BLaER1 (cell line): Measurements from ENCODE around the gene TRAPPC6A.
A peak's percentile ranks its signal among the peaks of the same experiment; 100 is the strongest.

Experiments used
- H3K27ac ChIP-seq: shearing (Covaris generic); formaldehyde crosslinking; 2 replicates; pipeline ENCODE4 v1.8.1; 2022
- H3K27me3 ChIP-seq: shearing (Covaris generic); formaldehyde crosslinking; 2 replicates; pipeline ENCODE4 v1.8.1; 2022
- H3K36me3 ChIP-seq: shearing (Covaris generic); formaldehyde crosslinking; 2 replicates; pipeline ENCODE4 v1.8.1; 2022
- H3K4me1 ChIP-seq: shearing (Covaris generic); formaldehyde crosslinking; 2 replicates; pipeline ENCODE4 v1.8.1; 2022
- H3K4me2 ChIP-seq: shearing (Covaris generic); formaldehyde crosslinking; 2 replicates; pipeline ENCODE4 v1.8.1; 2022
- H3K4me3 ChIP-seq: shearing (Covaris generic); formaldehyde crosslinking; 2 replicates; pipeline ENCODE4 v1.8.1; 2022
- H3K9ac ChIP-seq: shearing (Covaris generic); formaldehyde crosslinking; 2 replicates; pipeline ENCODE4 v1.8.1; 2022
- H3K9me3 ChIP-seq: shearing (Covaris generic); formaldehyde crosslinking; 2 replicates; pipeline ENCODE4 v1.8.1; 2022
- H4K20me1 ChIP-seq: shearing (Covaris generic); formaldehyde crosslinking; 2 replicates; pipeline ENCODE4 v1.8.1; 2022
- Cebpa-rat ChIP-seq: shearing (Covaris generic); IDR thresholded peaks from 2 replicates; pipeline ENCODE4 v1.8.1; 2022

TRAPPC6A gene

DNA sequence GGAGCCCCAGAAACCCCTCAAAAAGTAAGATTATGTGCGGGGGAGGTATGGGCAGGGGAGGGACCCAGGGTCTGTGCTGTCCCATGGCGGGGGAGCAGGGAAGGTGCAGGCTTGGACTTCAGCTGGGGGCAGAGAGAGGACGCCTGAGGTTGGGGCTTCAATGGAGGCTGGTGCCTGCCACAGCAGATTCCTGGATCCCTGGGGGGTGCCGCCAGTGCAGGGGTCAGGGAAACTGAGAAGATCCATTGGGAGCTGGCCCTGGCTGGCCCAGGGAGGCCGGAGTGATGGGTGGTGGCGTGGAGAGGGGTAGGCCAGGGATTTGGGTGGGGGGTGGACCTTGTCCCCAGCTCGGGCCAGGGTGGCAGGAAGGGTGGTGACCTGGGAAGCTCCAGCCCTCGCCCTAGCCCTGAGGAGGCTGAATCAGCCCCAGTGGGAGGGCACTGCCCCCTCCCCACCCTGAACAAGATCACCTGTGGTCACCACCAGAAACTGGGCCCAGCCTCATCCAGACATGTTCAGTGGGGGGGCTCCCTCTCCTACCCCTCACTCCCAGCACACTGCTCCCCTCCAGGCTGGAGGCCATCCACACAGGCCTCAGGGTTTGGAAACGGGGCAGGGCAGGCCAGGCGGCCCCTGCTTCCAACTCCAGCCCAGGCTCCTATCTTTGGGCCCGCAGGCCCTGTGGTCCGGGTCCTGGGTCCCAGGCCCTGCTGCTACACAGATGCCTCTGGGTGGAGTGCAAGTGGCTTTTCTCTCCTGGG lies 18.6 kb downstream of the TRAPPC6A start:
- TF ChIP-seq Cebpa-rat, result no peak
- Histone ChIP-seq H3K4me2 (peak overlapping the region; percentile 46), H3K27me3 (peaks cover 6% of the 10 kb centered on the region), H3K9me3 (no peaks in the 10 kb centered on the region), H3K4me1 (peaks cover 31% of the 10 kb centered on the region), H3K4me3 (no peak overlapping the region), H3K36me3 (no peaks in the 10 kb centered on the region), H4K20me1 (no peaks in the 10 kb centered on the region), H3K27ac (peak overlapping the region; percentile 13; the same call in 1 of the 2 replicates), H3K9ac (peak overlapping the region; percentile 19; the same call in 1 of the 2 replicates)

DNA sequence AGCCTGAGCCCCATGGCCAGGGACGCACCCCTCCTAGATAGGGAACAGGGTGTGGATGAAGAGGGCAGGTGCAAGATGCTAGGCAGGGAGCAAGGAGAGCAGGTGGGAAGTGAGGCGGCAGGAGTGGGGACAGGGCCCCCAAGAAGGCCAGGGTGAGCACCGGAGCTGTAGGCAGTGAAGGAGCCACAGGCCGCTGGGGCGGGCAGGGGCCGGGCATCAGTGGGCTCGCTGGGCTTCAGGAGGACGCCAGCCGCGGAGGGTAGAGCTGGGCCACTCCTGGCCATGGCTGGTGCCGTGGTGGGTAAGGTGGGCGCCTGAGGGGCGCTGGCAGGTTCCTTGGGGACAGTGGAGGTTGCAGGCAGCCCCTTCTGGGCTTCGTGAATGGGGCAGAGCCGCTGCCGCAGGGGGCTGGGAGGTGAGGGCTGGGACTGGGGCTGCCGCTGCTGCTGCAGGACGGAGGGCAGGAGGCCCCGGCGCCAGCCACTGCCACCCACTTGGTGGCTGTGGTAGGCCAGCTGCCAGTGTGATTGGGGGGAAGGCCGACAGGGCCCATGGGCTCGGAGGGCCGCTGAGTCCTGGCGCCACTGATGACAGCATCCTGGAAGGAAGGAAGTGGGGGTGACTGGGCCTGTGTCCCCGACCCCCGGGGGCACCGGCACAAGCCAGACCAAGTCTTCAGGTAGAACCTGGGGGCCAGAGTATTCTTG lies 19.4 kb downstream of the TRAPPC6A start:
- no peaks in the 10 kb centered on the region for H3K36me3 ChIP-seq
- no peaks in the 10 kb centered on the region for H3K9me3 ChIP-seq
- TF ChIP-seq Cebpa-rat, result no peak
- peak overlapping the region; percentile 46 for H3K4me2 ChIP-seq
- peaks cover 6% of the 10 kb centered on the region for H4K20me1 ChIP-seq
- peaks cover 14% of the 10 kb centered on the region for H3K27me3 ChIP-seq
- H3K4me3 ChIP-seq, result no peak overlapping the region
- peak overlapping the region; percentile 13; the same call in 1 of the 2 replicates for H3K27ac ChIP-seq
- peak overlapping the region; percentile 9; the same call in 1 of the 2 replicates for H3K9ac ChIP-seq
- H3K4me1 ChIP-seq, result peaks cover 31% of the 10 kb centered on the region

- TF ChIP-seq Cebpa-rat, result no peak
- Histone ChIP-seq H3K4me1 (peaks cover 39% of the 10 kb centered on the region), H3K4me2 (no peak overlapping the region), H3K27ac (no peak overlapping the region), H3K36me3 (no peaks in the 10 kb centered on the region), H3K27me3 (peaks cover 33% of the 10 kb centered on the region), H3K9me3 (no peaks in the 10 kb centered on the region), H4K20me1 (peaks cover 26% of the 10 kb centered on the region), H3K4me3 (no peak overlapping the region), H3K9ac (no peak overlapping the region)
Observed at GRCh38 chr19:45156751-45157150, 21.3 kb downstream of the TRAPPC6A start.

DNA sequence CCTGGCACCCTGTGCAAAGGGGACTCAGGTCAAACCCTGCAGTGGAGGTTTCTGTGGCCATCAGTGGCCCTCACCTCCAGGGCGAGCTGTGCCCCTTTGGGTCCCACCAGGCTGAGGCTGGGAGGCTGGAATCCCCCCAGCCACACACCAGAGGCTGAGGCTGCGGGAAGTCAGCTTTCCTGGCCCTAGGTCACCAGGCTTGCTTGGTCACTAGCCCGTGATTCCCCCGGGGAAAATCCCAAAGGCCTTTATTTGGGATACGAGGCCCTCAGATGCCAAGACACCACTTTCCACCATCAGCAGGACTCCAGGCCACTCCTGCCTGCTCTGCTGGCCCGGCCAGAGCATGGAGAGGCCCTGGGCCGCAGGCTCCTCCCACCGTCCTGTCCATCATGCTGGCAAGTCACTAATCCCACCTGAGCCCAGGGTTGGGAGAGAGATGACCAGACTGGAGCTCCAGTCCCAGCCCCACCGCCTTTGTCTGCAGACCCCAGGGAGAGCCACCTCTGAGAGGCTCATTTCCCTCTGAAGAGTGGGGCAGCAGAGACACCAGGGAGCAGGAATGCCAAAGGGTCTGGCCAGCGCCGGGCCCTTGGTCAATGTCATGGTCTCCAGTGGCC lies 21.9 kb downstream of the TRAPPC6A start:
- Histone ChIP-seq H3K27me3 (peaks cover 39% of the 10 kb centered on the region), H4K20me1 (peaks cover 32% of the 10 kb centered on the region), H3K36me3 (no peaks in the 10 kb centered on the region), H3K4me3 (no peak overlapping the region), H3K4me1 (peaks cover 39% of the 10 kb centered on the region), H3K4me2 (no peak overlapping the region), H3K9me3 (no peaks in the 10 kb centered on the region), H3K27ac (no peak overlapping the region), H3K9ac (no peak overlapping the region)
- no peak for TF ChIP-seq Cebpa-rat

DNA sequence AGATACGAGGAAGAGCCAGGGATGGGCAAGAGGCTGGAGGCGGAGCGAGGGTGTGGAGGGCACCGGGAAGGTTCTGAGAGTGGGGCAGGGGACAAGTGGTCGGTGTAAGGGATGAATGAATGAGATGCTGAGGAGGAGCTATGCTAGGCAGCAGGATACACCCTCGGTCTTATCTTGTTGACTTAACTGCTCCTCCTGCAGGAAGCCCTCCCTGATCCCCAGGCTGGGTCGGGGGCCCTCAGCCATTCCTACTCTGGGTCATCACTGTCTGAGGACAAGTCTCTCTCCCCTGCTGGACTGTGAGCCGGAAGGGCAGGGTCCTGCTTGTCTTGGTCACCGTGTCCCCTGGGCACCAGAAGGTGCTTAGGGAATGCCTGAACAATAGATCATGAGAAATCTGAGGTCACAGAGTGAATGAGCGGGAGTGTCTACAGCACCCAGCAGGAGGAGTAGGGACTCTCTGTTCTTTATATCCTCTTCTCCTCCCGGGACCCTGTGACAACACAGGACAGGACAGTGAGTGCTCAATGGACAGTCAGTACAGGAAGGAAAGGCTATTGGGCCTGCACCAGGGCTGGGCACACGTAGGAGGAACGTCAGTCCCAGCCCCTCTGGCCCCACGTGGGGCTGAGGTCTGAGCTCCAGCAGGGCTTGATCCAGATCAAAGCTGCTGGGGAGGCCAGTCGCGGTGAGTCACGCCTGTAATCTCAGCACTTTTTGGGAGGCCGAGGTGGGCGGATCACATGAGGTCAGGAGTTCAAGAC lies 23.8 kb downstream of the TRAPPC6A start:
- no peak overlapping the region for H3K9ac ChIP-seq
- peaks cover 48% of the 10 kb centered on the region for H3K27me3 ChIP-seq
- H4K20me1 ChIP-seq, result peaks cover 50% of the 10 kb centered on the region
- no peaks in the 10 kb centered on the region for H3K9me3 ChIP-seq
- peak overlapping the region; percentile 38; the same call in 1 of the 2 replicates for H3K4me3 ChIP-seq
- TF ChIP-seq Cebpa-rat, result no peak
- peaks cover 41% of the 10 kb centered on the region for H3K4me1 ChIP-seq
- H3K36me3 ChIP-seq, result peaks cover 13% of the 10 kb centered on the region
- peak overlapping the region; percentile 66 for H3K4me2 ChIP-seq
- H3K27ac ChIP-seq, result no peak overlapping the region

GRCh38 chr19:45153339-45154063 lies 24.5 kb downstream of the TRAPPC6A start:
- Histone ChIP-seq H3K4me1 (peaks cover 41% of the 10 kb centered on the region), H3K9me3 (no peaks in the 10 kb centered on the region), H3K9ac (no peak overlapping the region), H3K4me2 (peak overlapping the region; percentile 66), H3K27me3 (peaks cover 48% of the 10 kb centered on the region), H3K27ac (no peak overlapping the region), H3K36me3 (peaks cover 15% of the 10 kb centered on the region), H4K20me1 (peaks cover 54% of the 10 kb centered on the region), H3K4me3 (peak overlapping the region; percentile 38)
- no peak for TF ChIP-seq Cebpa-rat

GRCh38 chr19:45152504-45153338 lies 25.3 kb downstream of the TRAPPC6A start:
- peaks cover 44% of the 10 kb centered on the region for H3K4me1 ChIP-seq
- H3K4me2 ChIP-seq, result peak overlapping the region; percentile 66
- no peak overlapping the region for H3K9ac ChIP-seq
- peak overlapping the region; percentile 38 for H3K4me3 ChIP-seq
- no peaks in the 10 kb centered on the region for H3K9me3 ChIP-seq
- H3K36me3 ChIP-seq, result peaks cover 23% of the 10 kb centered on the region
- H3K27ac ChIP-seq, result no peak overlapping the region
- H4K20me1 ChIP-seq, result peaks cover 61% of the 10 kb centered on the region
- TF ChIP-seq Cebpa-rat, result no peak
- peaks cover 48% of the 10 kb centered on the region for H3K27me3 ChIP-seq

- Histone ChIP-seq H3K4me3 (peak overlapping the region; percentile 38; the same call in 1 of the 2 replicates), H4K20me1 (peaks cover 61% of the 10 kb centered on the region), H3K27ac (no peak overlapping the region), H3K27me3 (peaks cover 48% of the 10 kb centered on the region), H3K36me3 (peaks cover 31% of the 10 kb centered on the region), H3K4me1 (peaks cover 44% of the 10 kb centered on the region), H3K9ac (no peak overlapping the region), H3K9me3 (no peaks in the 10 kb centered on the region), H3K4me2 (peak overlapping the region; percentile 66)
- TF ChIP-seq Cebpa-rat, result no peak
Observed at GRCh38 chr19:45151821-45152503, 26.1 kb downstream of the TRAPPC6A start.
